Raji (cell line): ENCODE data around the gene SLC10A7.

Experiments used
- POLR2A ChIP-seq: IDR thresholded peaks from 2 replicates; pipeline ENCODE4 v1.6.1; 2011; ENCODE audit warnings: low read depth, low read length, control low read depth; ENCODE audit not compliant: insufficient read depth

Gene SLC10A7

GRCh38 chr4:146359771-146360170, 162.0 kb downstream of the SLC10A7 start:
- no peak for TF ChIP-seq POLR2A

- no peak for TF ChIP-seq POLR2A
These were observed 172.4 kb downstream of the SLC10A7 start for GRCh38 chr4:146349306-146349705.

GRCh38 chr4:146347822-146348221, 173.9 kb downstream of the SLC10A7 start:
- no peak for TF ChIP-seq POLR2A

GRCh38 chr4:146346276-146346675, 175.5 kb downstream of the SLC10A7 start:
- no peak for TF ChIP-seq POLR2A

- TF ChIP-seq POLR2A = no peak
These were observed 178.0 kb downstream of the SLC10A7 start for GRCh38 chr4:146343776-146344175.

- TF ChIP-seq POLR2A = no peak
These were observed 178.5 kb downstream of the SLC10A7 start for GRCh38 chr4:146343199-146343598.

GRCh38 chr4:146342600-146343192, 179.0 kb downstream of the SLC10A7 start:
- no peak for TF ChIP-seq POLR2A

GRCh38 chr4:146340798-146341197, 180.9 kb downstream of the SLC10A7 start:
- TF ChIP-seq POLR2A = no peak

GRCh38 chr4:146338512-146338911, 183.2 kb downstream of the SLC10A7 start:
- TF ChIP-seq POLR2A = no peak

GRCh38 chr4:146336410-146336807, 185.3 kb downstream of the SLC10A7 start:
- no peak for TF ChIP-seq POLR2A

GRCh38 chr4:146335763-146336409, 185.9 kb downstream of the SLC10A7 start:
- no peak for TF ChIP-seq POLR2A

- TF ChIP-seq POLR2A = no peak
These were observed 186.8 kb downstream of the SLC10A7 start for GRCh38 chr4:146334862-146335449.

GRCh38 chr4:146333895-146334262, 187.9 kb downstream of the SLC10A7 start:
- TF ChIP-seq POLR2A = no peak

GRCh38 chr4:146333187-146333894, 188.4 kb downstream of the SLC10A7 start:
- no peak for TF ChIP-seq POLR2A

GRCh38 chr4:146330392-146330791, 191.3 kb downstream of the SLC10A7 start:
- TF ChIP-seq POLR2A = no peak
